ENCODE results near the gene CEMP1.
"Not testable (repeated sequence)": the region's sequence is repeated elsewhere in the genome, so short reads cannot be mapped to it uniquely, and the experiment has no call there.

GRCh38 chr16:2580143-2580542 lies 48.9 kb upstream of the CEMP1 start:
- not testable (repeated sequence) for TF ChIP-seq POLR2A (IDR thresholded peaks at IDR 0.05)
- TF ChIP-seq, protein P1, sequence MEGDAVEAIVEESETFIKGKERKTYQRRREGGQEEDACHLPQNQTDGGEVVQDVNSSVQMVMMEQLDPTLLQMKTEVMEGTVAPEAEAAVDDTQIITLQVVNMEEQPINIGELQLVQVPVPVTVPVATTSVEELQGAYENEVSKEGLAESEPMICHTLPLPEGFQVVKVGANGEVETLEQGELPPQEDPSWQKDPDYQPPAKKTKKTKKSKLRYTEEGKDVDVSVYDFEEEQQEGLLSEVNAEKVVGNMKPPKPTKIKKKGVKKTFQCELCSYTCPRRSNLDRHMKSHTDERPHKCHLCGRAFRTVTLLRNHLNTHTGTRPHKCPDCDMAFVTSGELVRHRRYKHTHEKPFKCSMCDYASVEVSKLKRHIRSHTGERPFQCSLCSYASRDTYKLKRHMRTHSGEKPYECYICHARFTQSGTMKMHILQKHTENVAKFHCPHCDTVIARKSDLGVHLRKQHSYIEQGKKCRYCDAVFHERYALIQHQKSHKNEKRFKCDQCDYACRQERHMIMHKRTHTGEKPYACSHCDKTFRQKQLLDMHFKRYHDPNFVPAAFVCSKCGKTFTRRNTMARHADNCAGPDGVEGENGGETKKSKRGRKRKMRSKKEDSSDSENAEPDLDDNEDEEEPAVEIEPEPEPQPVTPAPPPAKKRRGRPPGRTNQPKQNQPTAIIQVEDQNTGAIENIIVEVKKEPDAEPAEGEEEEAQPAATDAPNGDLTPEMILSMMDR (IDR thresholded peaks at IDR 0.05), result not testable (repeated sequence)

All from prostate gland (tissue), 2 donors.